ENCODE results near the gene H3-3A. TPM values are rescaled to one million over a fixed set of nuclear protein-coding genes. Genes with fewer than 3 reads are reported as not detected.
A peak's percentile ranks its signal among the peaks of the same experiment; 100 is the strongest.

Gene H3-3A
- total RNA-seq, 1 donor: 164 TPM

DNA sequence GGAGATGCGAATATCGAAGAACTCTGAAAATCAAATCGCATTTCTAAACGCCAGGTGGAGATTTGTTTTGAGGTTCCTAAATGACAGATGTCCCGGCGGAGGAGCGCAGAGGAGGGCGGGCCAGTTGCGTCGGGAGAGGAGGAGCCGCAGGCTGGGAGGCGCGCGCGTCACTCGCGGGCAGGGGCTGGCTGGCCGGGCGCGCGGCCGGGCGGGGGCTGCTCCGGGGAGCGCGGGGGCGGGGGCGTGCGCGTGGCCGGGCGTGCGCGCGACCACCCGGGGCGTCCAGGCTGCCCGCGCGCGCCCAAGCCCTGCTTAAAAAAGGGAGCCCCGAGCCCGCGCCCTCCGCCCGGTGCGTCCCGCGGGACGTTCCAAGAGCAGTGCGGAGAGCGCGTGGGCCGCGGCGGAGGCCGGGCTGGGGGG is 47.3 kb downstream of the H3-3A start:
- DNase-seq (ENCODE audit: low read depth): peak; percentile 67
- peak overlapping the region; percentile 62 for H3K4me3 ChIP-seq (ENCODE audit: low read depth, low read length)
- TF ChIP-seq, protein P1, sequence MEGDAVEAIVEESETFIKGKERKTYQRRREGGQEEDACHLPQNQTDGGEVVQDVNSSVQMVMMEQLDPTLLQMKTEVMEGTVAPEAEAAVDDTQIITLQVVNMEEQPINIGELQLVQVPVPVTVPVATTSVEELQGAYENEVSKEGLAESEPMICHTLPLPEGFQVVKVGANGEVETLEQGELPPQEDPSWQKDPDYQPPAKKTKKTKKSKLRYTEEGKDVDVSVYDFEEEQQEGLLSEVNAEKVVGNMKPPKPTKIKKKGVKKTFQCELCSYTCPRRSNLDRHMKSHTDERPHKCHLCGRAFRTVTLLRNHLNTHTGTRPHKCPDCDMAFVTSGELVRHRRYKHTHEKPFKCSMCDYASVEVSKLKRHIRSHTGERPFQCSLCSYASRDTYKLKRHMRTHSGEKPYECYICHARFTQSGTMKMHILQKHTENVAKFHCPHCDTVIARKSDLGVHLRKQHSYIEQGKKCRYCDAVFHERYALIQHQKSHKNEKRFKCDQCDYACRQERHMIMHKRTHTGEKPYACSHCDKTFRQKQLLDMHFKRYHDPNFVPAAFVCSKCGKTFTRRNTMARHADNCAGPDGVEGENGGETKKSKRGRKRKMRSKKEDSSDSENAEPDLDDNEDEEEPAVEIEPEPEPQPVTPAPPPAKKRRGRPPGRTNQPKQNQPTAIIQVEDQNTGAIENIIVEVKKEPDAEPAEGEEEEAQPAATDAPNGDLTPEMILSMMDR (IDR thresholded peaks at IDR 0.05; ENCODE audit: insufficient read depth, low read length): no peak

DNA sequence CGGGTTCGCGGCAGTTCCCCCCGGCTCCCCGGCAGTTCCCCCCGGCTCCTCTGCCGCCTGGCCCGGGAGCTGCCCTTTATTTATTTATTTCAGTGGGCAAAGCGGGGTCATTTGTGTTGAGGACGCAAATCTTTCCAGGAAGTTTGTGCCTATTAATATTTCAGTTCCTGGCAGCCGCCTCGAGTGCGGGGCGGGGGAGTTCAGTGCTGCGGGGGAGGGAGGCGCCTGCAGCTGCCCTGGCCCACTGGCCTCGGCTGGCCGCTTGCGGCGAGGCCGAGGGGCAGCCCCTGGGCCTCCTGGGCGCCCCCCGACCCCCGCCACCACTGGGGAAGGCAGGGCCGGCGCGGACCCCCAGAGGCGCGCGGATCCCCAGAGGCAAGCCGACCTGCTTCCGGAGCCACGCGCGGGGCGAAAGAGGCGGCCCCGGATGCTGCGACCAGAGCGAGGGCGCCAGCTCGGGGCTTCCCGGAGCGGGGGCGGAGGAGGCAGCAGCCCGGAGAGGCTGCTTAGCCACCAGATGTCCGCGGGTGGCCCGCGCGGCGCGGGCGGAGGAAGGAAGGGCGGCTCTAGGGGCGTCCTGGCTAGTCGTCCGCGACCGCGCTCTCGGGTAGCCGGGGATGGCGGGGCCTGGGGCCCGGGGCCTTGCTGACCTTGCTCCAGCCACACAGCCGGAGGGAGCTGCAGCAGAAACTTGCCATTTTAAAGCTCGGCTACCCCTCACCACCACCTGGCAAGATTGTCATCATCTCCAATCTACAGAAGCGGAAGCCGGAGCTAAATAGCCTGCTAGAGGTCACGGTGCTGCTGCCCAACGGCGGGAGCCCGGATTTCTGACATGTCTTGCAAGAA is 48.0 kb downstream of the H3-3A start:
- peak; percentile 63 for DNase-seq (ENCODE audit: low read depth)
- TF ChIP-seq, protein P1 (IDR thresholded peaks at IDR 0.05; ENCODE audit: insufficient read depth, low read length): no peak
- peak overlapping the region; percentile 62 for H3K4me3 ChIP-seq (ENCODE audit: low read depth, low read length)

DNA sequence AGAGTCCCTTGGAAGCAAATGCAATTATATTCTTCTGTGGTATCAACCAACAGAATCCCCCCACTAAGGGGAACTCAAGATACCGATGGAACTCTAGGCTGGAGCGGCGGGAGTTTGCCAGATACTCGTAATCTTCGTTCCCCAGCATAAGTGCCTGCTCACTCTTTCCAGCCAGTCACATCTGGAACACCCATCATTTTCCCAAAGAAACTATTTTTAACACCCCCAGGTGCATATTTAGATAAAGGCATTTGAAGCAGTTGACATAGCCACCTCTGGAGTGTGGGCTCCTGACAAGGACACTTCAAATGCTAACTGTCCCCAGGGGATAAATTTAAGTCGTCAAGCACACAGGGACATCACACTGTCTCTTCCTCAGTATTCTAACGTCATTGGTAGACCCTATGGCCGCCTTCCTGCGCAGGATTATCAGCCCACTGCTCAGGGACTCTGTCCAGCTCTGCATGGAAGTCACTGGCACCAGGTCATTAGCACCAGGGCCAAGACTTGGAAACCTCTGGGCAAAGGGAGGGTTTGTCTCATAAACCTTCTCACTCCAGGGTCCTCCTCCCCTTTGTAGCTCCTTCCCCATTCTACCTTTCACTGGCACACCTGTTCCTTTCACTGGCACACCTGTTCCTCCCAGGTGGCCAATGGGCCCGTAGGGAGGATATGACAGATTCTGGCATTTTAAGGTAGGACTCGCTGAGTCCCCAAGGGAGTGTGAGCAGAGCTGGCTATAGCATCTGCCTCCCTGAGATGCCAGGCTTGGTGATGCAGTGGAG is 48.8 kb downstream of the H3-3A start:
- TF ChIP-seq, protein P1 (IDR thresholded peaks at IDR 0.05; ENCODE audit: insufficient read depth, low read length): no peak
- DNase-seq (ENCODE audit: low read depth): no peak
- peak overlapping the region; percentile 62 for H3K4me3 ChIP-seq (ENCODE audit: low read depth, low read length)

DNA sequence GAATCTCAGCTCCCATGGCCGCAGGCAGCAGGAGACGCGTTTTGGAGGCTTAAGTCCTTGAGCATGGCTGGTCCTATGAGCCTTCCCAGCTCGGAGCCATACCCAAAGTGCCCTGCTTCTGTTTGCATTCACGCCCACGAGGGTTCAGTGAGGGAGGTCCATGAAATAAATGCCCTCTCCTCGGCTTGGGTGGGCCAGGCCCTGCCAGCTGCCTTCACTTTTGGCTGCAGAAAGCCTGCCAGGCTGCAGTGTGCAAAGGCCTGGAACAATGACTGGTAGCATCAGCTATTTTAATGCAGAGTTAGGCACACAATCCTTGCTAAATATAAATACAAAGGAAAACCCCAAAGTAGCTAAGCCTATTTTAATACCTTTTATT is 49.4 kb downstream of the H3-3A start:
- no peak for DNase-seq (ENCODE audit: low read depth)
- H3K4me3 ChIP-seq (ENCODE audit: low read depth, low read length): no peak overlapping the region
- TF ChIP-seq, protein P1 (IDR thresholded peaks at IDR 0.05; ENCODE audit: insufficient read depth, low read length): no peak

DNA sequence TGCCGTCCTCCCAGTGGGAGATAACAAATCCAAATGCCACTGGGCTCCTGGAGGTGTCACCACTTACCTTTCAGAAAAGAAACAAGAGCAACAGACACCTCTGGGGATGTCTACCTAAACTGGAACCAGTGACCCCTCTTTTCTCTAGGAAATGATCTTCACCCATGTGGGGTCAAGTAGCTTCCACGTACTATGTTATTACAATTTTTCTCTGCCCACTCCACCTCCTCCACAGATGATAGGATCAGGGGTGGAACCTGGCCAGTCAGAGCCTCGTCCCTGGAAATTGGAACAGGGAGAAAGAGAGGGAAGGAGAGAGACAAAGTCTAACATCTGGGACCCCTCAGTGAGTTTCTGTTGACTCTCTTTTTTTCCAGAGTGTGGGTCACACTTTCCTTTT is 50.1 kb downstream of the H3-3A start:
- DNase-seq (ENCODE audit: low read depth): no peak
- no peak overlapping the region for H3K4me3 ChIP-seq (ENCODE audit: low read depth, low read length)
- TF ChIP-seq, protein P1 (IDR thresholded peaks at IDR 0.05; ENCODE audit: insufficient read depth, low read length): no peak

DNA sequence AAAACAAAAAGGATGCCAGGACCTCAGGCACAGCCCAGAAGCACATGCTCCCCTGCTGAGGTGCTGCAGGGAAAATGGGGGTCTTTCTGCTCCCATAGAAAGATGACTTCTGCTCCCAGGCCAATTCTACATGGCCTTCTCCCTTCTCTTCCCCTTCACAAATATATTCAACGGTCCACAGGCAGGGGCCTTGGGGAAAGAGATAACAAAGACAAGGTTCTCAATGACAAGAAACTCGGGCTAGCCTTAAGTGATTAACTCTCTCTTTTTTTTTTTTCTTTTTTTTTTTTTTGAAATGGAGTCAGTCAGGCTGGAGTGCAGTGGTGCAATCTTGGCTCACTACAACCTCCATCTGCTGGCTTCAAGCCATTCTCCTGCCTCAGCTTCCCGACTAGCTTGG is 54.2 kb downstream of the H3-3A start:
- H3K4me3 ChIP-seq (ENCODE audit: low read depth, low read length): no peak overlapping the region
- DNase-seq (ENCODE audit: low read depth): no peak
- TF ChIP-seq, protein P1 (IDR thresholded peaks at IDR 0.05; ENCODE audit: insufficient read depth, low read length): no peak
